Keratinocyte (primary cell): Measurements from ENCODE around the gene SRP68. TPM values are rescaled to one million over a fixed set of nuclear protein-coding genes. Genes with fewer than 3 reads are reported as not detected.

Source experiments
- DNase-seq: peaks from one replicate; pipeline ENCODE4 v3.0.0-alpha.2; 2011; ENCODE audit warnings: low read depth, missing footprints, low spot score
- FAIRE-seq: peaks from 2 replicates; lab custom pipeline; 2011; peaks lifted over from hg19 to GRCh38; lab: Jason Lieb, UNC
- H2AFZ ChIP-seq: 2 replicates; pipeline ENCODE4 v1.6.0; 2012; ENCODE audit warnings: low read length, control low read depth, inconsistent platforms; ENCODE audit not compliant: control insufficient read depth
- H3K27ac ChIP-seq: 2 replicates; pipeline ENCODE4 v1.5.1; 2011; ENCODE audit warnings: low read length; ENCODE audit not compliant: control insufficient read depth, insufficient read depth
- H3K27me3 ChIP-seq: 3 replicates; pipeline ENCODE4 v1.6.0; 2011; ENCODE audit warnings: low read length; ENCODE audit not compliant: control insufficient read depth, insufficient read depth; ENCODE audit errors: extremely low read depth
- H3K36me3 ChIP-seq, 2 experiments: 2 replicates in 1 of 2; 3 replicates in 1 of 2; pipeline ENCODE4 v1.5.1; 2011; ENCODE audit warnings: low read length in 2 of 2, mild to moderate bottlenecking in 1 of 2; ENCODE audit not compliant: control insufficient read depth in 2 of 2, insufficient read depth in 2 of 2; ENCODE audit errors: extremely low read depth in 1 of 2
- H3K4me1 ChIP-seq: 3 replicates; pipeline ENCODE4 v1.5.1; 2011; ENCODE audit warnings: low read length; ENCODE audit not compliant: control insufficient read depth, insufficient read depth; ENCODE audit errors: extremely low read depth
- H3K4me2 ChIP-seq: 3 replicates; pipeline ENCODE4 v1.6.0; 2011; ENCODE audit warnings: low read depth, low read length; ENCODE audit not compliant: control insufficient read depth, insufficient read depth; ENCODE audit errors: extremely low read depth
- H3K4me3 ChIP-seq, 3 experiments: fragments of 200-600 bp in 1 of 3; sonication (generic) in 1 of 3; 2 replicates in 2 of 3; 3 replicates in 1 of 3; pipeline ENCODE4 v1.5.1; 2011 to 2016; ENCODE audit warnings: low read length in 3 of 3, mild to moderate bottlenecking in 3 of 3, control low read depth in 2 of 3, inconsistent platforms in 1 of 3, low read depth in 1 of 3, mixed read lengths in 1 of 3, mixed run types in 1 of 3, moderate library complexity in 1 of 3; ENCODE audit not compliant: control insufficient read depth in 2 of 3, insufficient read depth in 2 of 3; ENCODE audit errors: extremely low read depth in 1 of 3
- H3K79me2 ChIP-seq: 2 replicates; pipeline ENCODE4 v1.6.0; 2012; ENCODE audit warnings: low read length; ENCODE audit not compliant: control insufficient read depth, insufficient read depth
- H3K9ac ChIP-seq: 3 replicates; pipeline ENCODE4 v1.6.0; 2011; ENCODE audit warnings: low read length; ENCODE audit not compliant: control insufficient read depth, insufficient read depth; ENCODE audit errors: extremely low read depth
- H3K9me1 ChIP-seq: 3 replicates; pipeline ENCODE4 v1.6.0; 2011; ENCODE audit warnings: low read length; ENCODE audit not compliant: control insufficient read depth, insufficient read depth; ENCODE audit errors: extremely low read depth
- H3K9me3 ChIP-seq: 2 replicates; pipeline ENCODE4 v1.5.1; 2012; ENCODE audit warnings: low read depth, low read length; ENCODE audit not compliant: control insufficient read depth
- H4K20me1 ChIP-seq: 3 replicates; pipeline ENCODE4 v1.6.0; 2011; ENCODE audit warnings: low read length; ENCODE audit not compliant: control insufficient read depth, insufficient read depth; ENCODE audit errors: extremely low read depth
- EZH2 ChIP-seq: IDR thresholded peaks from one replicate; pipeline ENCODE4 v1.6.1; 2012; ENCODE audit warnings: inconsistent platforms, mild to moderate bottlenecking, low read length, moderate library complexity
- dilution Hi-C: fragments of 300-500 bp; cut with MboI; formaldehyde crosslinking; loops from one replicate; pipeline ENCODE4 v1.7.0; 2020; ENCODE audit warnings: low sequenced_read_pairs; ENCODE audit not compliant: extremely low pct_ligation_motif_present
- polyA plus RNA-seq, 5 experiments: library from polyadenylated mRNA; depleted of rRNA in 3 of 5; stranded (reverse) in 3 of 5; stranded (forward) in 1 of 5; unstranded in 1 of 5; fragments of >200 nt; gene quantifications; 1 replicate in 1 of 5; 2 replicates in 3 of 5; 3 replicates in 1 of 5; pipeline versions ENCODE4 v1.2.1 to v1.2.3, GENCODE V29; 2011 to 2012; ENCODE audit warnings: missing spikeins in 2 of 5, low read depth in 1 of 5, low replicate concordance in 1 of 5
- TF ChIP-seq, protein P1 (sequence below), 3 experiments: IDR thresholded peaks in 1 of 3; conservative IDR thresholded peaks in 1 of 3; optimal IDR thresholded peaks in 1 of 3; 2 replicates in 2 of 3; 3 replicates in 1 of 3; pipeline versions ENCODE3 to v1.5.1; 2011; ENCODE audit warnings: low read length in 3 of 3, mild to moderate bottlenecking in 3 of 3, moderate library complexity in 2 of 3, control low read depth in 1 of 3, inconsistent platforms in 1 of 3; ENCODE audit not compliant: insufficient read depth in 2 of 3; ENCODE audit errors: extremely low read depth in 1 of 3

The SRP68 gene
- polyA plus RNA-seq, 1 donor (not counting 4 experiments of a cell fraction or from before 2014, with no cell fraction given) = 81.3 TPM

DNA sequence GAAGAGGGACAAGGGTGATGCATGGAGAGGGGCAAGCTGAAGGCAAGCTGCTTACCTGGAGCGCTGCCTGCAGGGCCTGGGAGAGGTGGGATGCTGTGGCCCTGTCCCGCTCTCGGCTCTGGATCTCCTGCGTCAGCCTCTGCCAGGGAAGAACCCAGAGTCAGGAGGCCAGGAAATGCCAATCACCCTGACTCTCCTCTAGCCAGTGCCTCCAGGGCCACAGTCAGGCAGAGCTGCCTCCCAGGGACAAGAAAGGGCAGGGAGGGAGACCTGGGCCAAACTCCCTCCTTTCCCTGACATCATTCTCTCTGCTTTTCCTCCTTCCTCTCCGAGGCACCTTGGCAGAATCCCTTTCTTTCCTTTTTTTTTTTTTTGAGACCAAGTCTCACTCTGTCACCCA, 60.4 kb downstream of the SRP68 start:
- dilution Hi-C loops = no loop called here
- TF ChIP-seq, protein P1, sequence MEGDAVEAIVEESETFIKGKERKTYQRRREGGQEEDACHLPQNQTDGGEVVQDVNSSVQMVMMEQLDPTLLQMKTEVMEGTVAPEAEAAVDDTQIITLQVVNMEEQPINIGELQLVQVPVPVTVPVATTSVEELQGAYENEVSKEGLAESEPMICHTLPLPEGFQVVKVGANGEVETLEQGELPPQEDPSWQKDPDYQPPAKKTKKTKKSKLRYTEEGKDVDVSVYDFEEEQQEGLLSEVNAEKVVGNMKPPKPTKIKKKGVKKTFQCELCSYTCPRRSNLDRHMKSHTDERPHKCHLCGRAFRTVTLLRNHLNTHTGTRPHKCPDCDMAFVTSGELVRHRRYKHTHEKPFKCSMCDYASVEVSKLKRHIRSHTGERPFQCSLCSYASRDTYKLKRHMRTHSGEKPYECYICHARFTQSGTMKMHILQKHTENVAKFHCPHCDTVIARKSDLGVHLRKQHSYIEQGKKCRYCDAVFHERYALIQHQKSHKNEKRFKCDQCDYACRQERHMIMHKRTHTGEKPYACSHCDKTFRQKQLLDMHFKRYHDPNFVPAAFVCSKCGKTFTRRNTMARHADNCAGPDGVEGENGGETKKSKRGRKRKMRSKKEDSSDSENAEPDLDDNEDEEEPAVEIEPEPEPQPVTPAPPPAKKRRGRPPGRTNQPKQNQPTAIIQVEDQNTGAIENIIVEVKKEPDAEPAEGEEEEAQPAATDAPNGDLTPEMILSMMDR (optimal IDR thresholded peaks at IDR 0.05 in 1 of 3, IDR thresholded peaks at IDR 0.05 in 1 of 3, conservative IDR thresholded peaks at IDR 0.05 in 1 of 3; ENCODE audit: extremely low read depth in 1 of 3, insufficient read depth in 2 of 3, low read length in 3 of 3) = no peak
- no peak for TF ChIP-seq EZH2
- Histone ChIP-seq H4K20me1 (peaks cover 5% of the 10 kb centered on the region), H3K4me3 (no peak overlapping the region), H3K4me2 (no peak overlapping the region), H3K9me1 (no peaks in the 10 kb centered on the region), H2AFZ (no peak overlapping the region), H3K27me3 (no peaks in the 10 kb centered on the region), H3K4me1 (no peaks in the 10 kb centered on the region), H3K27ac (no peak overlapping the region), H3K9me3 (no peaks in the 10 kb centered on the region), H3K9ac (no peak overlapping the region), H3K79me2 (no peaks in the 10 kb centered on the region), H3K36me3 (peaks cover 32 to 38% of the 10 kb centered on the region in 2 experiments)
- DNase-seq = no peak
- no peak for FAIRE-seq

DNA sequence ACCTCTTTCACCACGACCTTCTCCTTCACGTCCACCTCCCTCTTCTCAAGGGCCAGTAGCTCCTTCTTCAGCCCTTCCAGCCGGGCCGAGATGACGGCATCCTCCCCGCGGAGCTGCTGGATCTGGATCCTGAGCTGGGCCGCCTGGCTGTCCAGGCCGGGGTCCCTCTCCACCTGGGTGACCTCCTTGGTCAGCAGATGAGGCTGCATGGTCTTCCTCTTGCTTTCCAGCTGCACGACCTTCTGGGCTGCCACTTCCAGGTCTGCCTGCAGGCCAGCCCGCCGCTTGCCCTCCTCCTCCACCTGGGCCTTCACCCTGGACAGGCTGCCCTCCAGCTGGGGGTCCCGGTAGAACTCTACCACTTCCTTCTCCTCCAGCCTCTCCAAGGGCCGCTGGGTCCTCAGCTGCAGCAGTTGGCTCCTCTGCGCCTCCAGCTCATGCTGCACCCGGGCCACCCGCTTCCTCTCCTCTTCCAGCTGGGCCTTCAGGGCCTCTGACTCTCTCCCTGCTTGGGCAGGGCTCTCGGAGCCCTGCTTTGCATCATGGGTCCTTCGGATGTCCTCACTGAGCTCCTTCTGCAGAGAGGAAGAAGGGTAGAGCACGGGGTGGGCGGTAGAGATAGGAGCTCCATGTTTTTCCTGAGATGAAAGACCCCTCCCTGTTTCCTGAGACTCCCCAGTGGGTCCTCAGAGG, 62.2 kb downstream of the SRP68 start:
- DNase-seq (no peak), FAIRE-seq (no peak)
- peaks cover 32 to 44% of the 10 kb centered on the region in 2 experiments for H3K36me3 ChIP-seq
- TF ChIP-seq, protein P1 (optimal IDR thresholded peaks at IDR 0.05 in 1 of 3, IDR thresholded peaks at IDR 0.05 in 1 of 3, conservative IDR thresholded peaks at IDR 0.05 in 1 of 3; ENCODE audit: extremely low read depth in 1 of 3, insufficient read depth in 2 of 3, low read length in 3 of 3) = no peak
- no peak for TF ChIP-seq EZH2
- no peaks in the 10 kb centered on the region for H3K9me3 ChIP-seq
- no peak overlapping the region for H3K4me2 ChIP-seq
- peaks cover 5% of the 10 kb centered on the region for H4K20me1 ChIP-seq
- H3K9ac ChIP-seq = no peak overlapping the region
- H3K4me1 ChIP-seq = no peaks in the 10 kb centered on the region
- no peaks in the 10 kb centered on the region for H3K9me1 ChIP-seq
- no peak overlapping the region for H3K27ac ChIP-seq
- H3K4me3 ChIP-seq = no peak overlapping the region
- no peaks in the 10 kb centered on the region for H3K79me2 ChIP-seq
- dilution Hi-C loops = no loop called here
- no peak overlapping the region for H2AFZ ChIP-seq
- no peaks in the 10 kb centered on the region for H3K27me3 ChIP-seq
